Panc1 (cell line): ENCODE data around the gene KAT6B.

Source experiments
- POLR2AphosphoS5 ChIP-seq: IDR thresholded peaks from 2 replicates; pipeline ENCODE4 v1.6.1; 2012; ENCODE audit warnings: mild to moderate bottlenecking, low read depth, low read length, moderate library complexity
- REST ChIP-seq, 2 experiments: IDR thresholded peaks; 2 replicates each; pipeline ENCODE4 v1.6.1; 2011 to 2012; ENCODE audit warnings: low read depth in 2 of 2, control low read depth in 1 of 2, low read length in 1 of 2, mild to moderate bottlenecking in 1 of 2, moderate library complexity in 1 of 2; ENCODE audit not compliant: insufficient read depth in 1 of 2
- SIN3A ChIP-seq: IDR thresholded peaks from 2 replicates; pipeline ENCODE4 v1.6.1; 2012; ENCODE audit warnings: low read depth, mild to moderate bottlenecking, low read length, moderate library complexity, borderline replicate concordance; ENCODE audit not compliant: insufficient read depth
- TF ChIP-seq, protein P1 (sequence below): fragments of 450-650 bp; IDR thresholded peaks from 2 replicates; pipeline ENCODE4 v1.5.1; 2017; ENCODE audit warnings: mild to moderate bottlenecking

DNA sequence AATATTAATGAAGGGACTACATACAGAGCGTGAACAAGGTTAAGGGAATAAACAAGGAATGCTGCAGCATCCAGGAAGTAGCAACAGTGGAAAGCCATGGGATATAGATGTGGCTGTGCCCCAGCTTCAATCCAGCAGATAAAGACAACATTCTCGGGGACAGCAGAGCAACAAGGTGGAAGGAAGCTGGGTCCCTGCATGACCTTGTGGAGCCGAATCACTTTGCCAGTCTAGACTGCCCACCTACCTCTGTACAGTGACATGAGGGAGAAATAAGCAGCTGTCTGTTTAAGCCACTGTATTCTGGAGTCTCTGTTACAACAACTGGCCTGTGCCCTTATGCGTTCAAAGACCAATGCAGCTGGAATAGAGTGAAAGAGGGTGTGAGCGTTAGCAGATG, 255.0 kb downstream of the KAT6B start:
- TF ChIP-seq POLR2AphosphoS5 (no peak), REST (IDR thresholded peaks at IDR 0.05; ENCODE audit: insufficient read depth in 1 of 2, low read depth in 2 of 2, low read length in 1 of 2) (no peak), SIN3A (no peak)
- TF ChIP-seq, protein P1, sequence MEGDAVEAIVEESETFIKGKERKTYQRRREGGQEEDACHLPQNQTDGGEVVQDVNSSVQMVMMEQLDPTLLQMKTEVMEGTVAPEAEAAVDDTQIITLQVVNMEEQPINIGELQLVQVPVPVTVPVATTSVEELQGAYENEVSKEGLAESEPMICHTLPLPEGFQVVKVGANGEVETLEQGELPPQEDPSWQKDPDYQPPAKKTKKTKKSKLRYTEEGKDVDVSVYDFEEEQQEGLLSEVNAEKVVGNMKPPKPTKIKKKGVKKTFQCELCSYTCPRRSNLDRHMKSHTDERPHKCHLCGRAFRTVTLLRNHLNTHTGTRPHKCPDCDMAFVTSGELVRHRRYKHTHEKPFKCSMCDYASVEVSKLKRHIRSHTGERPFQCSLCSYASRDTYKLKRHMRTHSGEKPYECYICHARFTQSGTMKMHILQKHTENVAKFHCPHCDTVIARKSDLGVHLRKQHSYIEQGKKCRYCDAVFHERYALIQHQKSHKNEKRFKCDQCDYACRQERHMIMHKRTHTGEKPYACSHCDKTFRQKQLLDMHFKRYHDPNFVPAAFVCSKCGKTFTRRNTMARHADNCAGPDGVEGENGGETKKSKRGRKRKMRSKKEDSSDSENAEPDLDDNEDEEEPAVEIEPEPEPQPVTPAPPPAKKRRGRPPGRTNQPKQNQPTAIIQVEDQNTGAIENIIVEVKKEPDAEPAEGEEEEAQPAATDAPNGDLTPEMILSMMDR, result no peak
